ENCODE measurements around the gene ZNF429.
A peak's percentile ranks its signal among the peaks of the same experiment; 100 is the strongest.

The ZNF429 gene

GRCh38 chr19:21483589-21484170 is 21.7 kb upstream of the ZNF429 start:
- TF ChIP-seq CTCF (IDR thresholded peaks at IDR 0.05; ENCODE audit: low read length): peak; percentile 27
- no peak for TF ChIP-seq EZH2 (optimal IDR thresholded peaks at IDR 0.05; ENCODE audit: low read depth, low read length)
- Histone ChIP-seq H3K36me3 (replicated peaks; ENCODE audit: insufficient read depth, low read length) (no peaks in the 10 kb centered on the region), H3K9me3 (replicated peaks; ENCODE audit: insufficient read depth, low read length) (no peaks in the 10 kb centered on the region), H3K27ac (ENCODE audit: low read length) (no peak overlapping the region), H3K4me3 (ENCODE audit: low read length) (no peak overlapping the region), H3K79me2 (ENCODE audit: low read length) (no peaks in the 10 kb centered on the region), H3K4me2 (ENCODE audit: low read depth, low read length) (no peak overlapping the region), H3K27me3 (replicated peaks; ENCODE audit: insufficient read depth, low read length) (no peaks in the 10 kb centered on the region), H3F3A (ENCODE audit: insufficient read depth, low read length) (no peaks in the 10 kb centered on the region), H3K4me1 (ENCODE audit: low read length) (no peaks in the 10 kb centered on the region), H3K9me2 (replicated peaks; ENCODE audit: insufficient read depth, low read length) (no peaks in the 10 kb centered on the region), H2AFZ (ENCODE audit: low read length) (no peak overlapping the region), H4K20me1 (ENCODE audit: insufficient read depth, low read length) (no peaks in the 10 kb centered on the region), H3K9ac (ENCODE audit: low read length) (no peak overlapping the region)
- no peak for DNase-seq

- TF ChIP-seq EZH2 (optimal IDR thresholded peaks at IDR 0.05; ENCODE audit: low read depth, low read length) (no peak), CTCF (IDR thresholded peaks at IDR 0.05; ENCODE audit: low read length) (no peak), EZH2phosphoT487 (IDR thresholded peaks at IDR 0.05; ENCODE audit: low read length) (no peak)
- Histone ChIP-seq H3K4me1 (ENCODE audit: low read length) (no peaks in the 10 kb centered on the region), H3K27me3 (replicated peaks; ENCODE audit: insufficient read depth, low read length) (no peaks in the 10 kb centered on the region), H3K27ac (ENCODE audit: low read length) (no peak overlapping the region), H3F3A (ENCODE audit: insufficient read depth, low read length) (no peaks in the 10 kb centered on the region), H3K9me3 (replicated peaks; ENCODE audit: insufficient read depth, low read length) (no peaks in the 10 kb centered on the region), H3K9me2 (replicated peaks; ENCODE audit: insufficient read depth, low read length) (no peaks in the 10 kb centered on the region), H4K20me1 (ENCODE audit: insufficient read depth, low read length) (no peaks in the 10 kb centered on the region), H3K79me2 (ENCODE audit: low read length) (no peaks in the 10 kb centered on the region), H3K4me2 (ENCODE audit: low read depth, low read length) (no peak overlapping the region), H3K4me3 (ENCODE audit: low read length) (no peak overlapping the region), H3K36me3 (replicated peaks; ENCODE audit: insufficient read depth, low read length) (no peaks in the 10 kb centered on the region), H2AFZ (ENCODE audit: low read length) (no peak overlapping the region), H3K9ac (ENCODE audit: low read length) (no peak overlapping the region)
- DNase-seq: no peak
These were observed 20.8 kb upstream of the ZNF429 start for GRCh38 chr19:21484631-21485030.

- H3K9me2 ChIP-seq (replicated peaks; ENCODE audit: insufficient read depth, low read length): no peaks in the 10 kb centered on the region
- H3K27ac ChIP-seq (ENCODE audit: low read length): no peak overlapping the region
- no peak for DNase-seq
- H3K4me1 ChIP-seq (ENCODE audit: low read length): no peaks in the 10 kb centered on the region
- H3K27me3 ChIP-seq (replicated peaks; ENCODE audit: insufficient read depth, low read length): no peaks in the 10 kb centered on the region
- no peak overlapping the region for H3K4me2 ChIP-seq (ENCODE audit: low read depth, low read length)
- H2AFZ ChIP-seq (ENCODE audit: low read length): no peak overlapping the region
- no peaks in the 10 kb centered on the region for H3K36me3 ChIP-seq (replicated peaks; ENCODE audit: insufficient read depth, low read length)
- no peaks in the 10 kb centered on the region for H3F3A ChIP-seq (ENCODE audit: insufficient read depth, low read length)
- H3K79me2 ChIP-seq (ENCODE audit: low read length): no peaks in the 10 kb centered on the region
- H3K9ac ChIP-seq (ENCODE audit: low read length): no peak overlapping the region
- H3K4me3 ChIP-seq (ENCODE audit: low read length): no peak overlapping the region
- H3K9me3 ChIP-seq (replicated peaks; ENCODE audit: insufficient read depth, low read length): no peaks in the 10 kb centered on the region
- no peak for TF ChIP-seq CTCF (IDR thresholded peaks at IDR 0.05; ENCODE audit: low read length)
- TF ChIP-seq EZH2 (optimal IDR thresholded peaks at IDR 0.05; ENCODE audit: low read depth, low read length): no peak
- TF ChIP-seq EZH2phosphoT487 (IDR thresholded peaks at IDR 0.05; ENCODE audit: low read length): no peak
- H4K20me1 ChIP-seq (ENCODE audit: insufficient read depth, low read length): no peaks in the 10 kb centered on the region
These were observed 19.5 kb upstream of the ZNF429 start for GRCh38 chr19:21485926-21486325.

Data from MM.1S (cell line).